ENCODE results near the gene PLCD1.

DNA sequence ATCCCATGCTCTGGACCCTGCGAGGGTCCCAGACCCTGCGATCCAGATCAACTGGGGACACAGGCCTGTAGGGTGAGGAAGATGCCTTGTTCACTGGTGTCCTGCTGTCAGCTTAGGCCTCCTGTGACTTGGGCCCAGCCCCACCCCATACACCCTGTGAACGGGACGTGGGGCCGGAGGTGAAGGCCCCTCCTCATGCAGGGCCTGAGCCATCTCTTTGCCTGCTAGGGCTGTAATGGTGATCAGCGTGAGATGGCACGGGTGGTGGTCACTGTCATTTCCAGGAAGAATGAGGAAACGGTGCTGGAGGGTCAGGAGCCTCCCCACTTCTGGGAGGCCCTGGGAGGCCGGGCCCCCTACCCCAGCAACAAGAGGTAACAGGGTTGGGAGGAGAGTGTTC lies 26.5 kb downstream of the PLCD1 start:
- TF ChIP-seq CTCF (IDR thresholded peaks at IDR 0.05) (no peak), EZH2phosphoT487 (IDR thresholded peaks at IDR 0.05) (no peak), EZH2 (IDR thresholded peaks at IDR 0.05) (no peak)

All from neural progenitor cell (in vitro differentiated cells).